GM10266 (cell line): ENCODE data around the gene FRMD7.

Experiments used
- DNase-seq: peaks from one replicate; pipeline ENCODE4 v3.0.0; 2012; ENCODE audit errors: extremely low spot score
- CTCF ChIP-seq: IDR thresholded peaks from 2 replicates; pipeline ENCODE4 v1.5.1; 2012; ENCODE audit warnings: mild to moderate bottlenecking, low read depth; ENCODE audit not compliant: control insufficient read depth, insufficient read depth; ENCODE audit errors: missing control alignments

Gene FRMD7

GRCh38 chrX:132077414-132077813 lies 50.4 kb downstream of the FRMD7 start:
- no peak for TF ChIP-seq CTCF

GRCh38 chrX:132071254-132071653 lies 56.6 kb downstream of the FRMD7 start:
- no peak for TF ChIP-seq CTCF
- no peak for DNase-seq

More at GRCh38 chrX:132077414-132077813, 50.4 kb downstream of the FRMD7 start:
- DNase-seq: no peak

GRCh38 chrX:132068405-132068804 lies 59.4 kb downstream of the FRMD7 start:
- no peak for DNase-seq
- TF ChIP-seq CTCF: no peak

- DNase-seq: no peak
- TF ChIP-seq CTCF: no peak
Measured at GRCh38 chrX:132063862-132064261, 64.0 kb downstream of the FRMD7 start.

GRCh38 chrX:132063334-132063733 lies 64.5 kb downstream of the FRMD7 start:
- DNase-seq: no peak
- TF ChIP-seq CTCF: no peak

- DNase-seq: no peak
- no peak for TF ChIP-seq CTCF
Measured at GRCh38 chrX:132059973-132060540, 67.8 kb downstream of the FRMD7 start.

GRCh38 chrX:132058975-132059374 lies 68.8 kb downstream of the FRMD7 start:
- DNase-seq: no peak
- no peak for TF ChIP-seq CTCF
